ENCODE measurements around the gene ACTN4.

DNA sequence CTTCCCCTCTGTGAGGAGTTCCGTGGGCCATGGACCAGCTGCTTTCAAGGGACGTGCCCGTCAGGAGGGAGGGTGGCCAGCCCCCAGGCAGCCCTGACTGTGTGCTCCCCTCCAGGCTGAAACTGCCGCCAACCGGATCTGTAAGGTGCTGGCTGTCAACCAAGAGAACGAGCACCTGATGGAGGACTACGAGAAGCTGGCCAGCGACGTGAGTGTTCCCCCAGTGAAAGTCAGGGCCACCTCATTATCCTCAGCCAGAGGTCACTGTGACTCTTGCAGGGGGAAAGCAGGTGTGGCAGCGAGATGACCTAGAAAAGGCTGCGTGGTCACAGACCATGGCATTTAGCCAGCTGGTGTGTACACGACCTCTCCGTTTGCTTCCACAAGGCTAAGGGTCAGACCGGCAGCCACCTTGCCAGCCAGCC lies 66.9 kb downstream of the ACTN4 start:
- TF ChIP-seq, protein P1, sequence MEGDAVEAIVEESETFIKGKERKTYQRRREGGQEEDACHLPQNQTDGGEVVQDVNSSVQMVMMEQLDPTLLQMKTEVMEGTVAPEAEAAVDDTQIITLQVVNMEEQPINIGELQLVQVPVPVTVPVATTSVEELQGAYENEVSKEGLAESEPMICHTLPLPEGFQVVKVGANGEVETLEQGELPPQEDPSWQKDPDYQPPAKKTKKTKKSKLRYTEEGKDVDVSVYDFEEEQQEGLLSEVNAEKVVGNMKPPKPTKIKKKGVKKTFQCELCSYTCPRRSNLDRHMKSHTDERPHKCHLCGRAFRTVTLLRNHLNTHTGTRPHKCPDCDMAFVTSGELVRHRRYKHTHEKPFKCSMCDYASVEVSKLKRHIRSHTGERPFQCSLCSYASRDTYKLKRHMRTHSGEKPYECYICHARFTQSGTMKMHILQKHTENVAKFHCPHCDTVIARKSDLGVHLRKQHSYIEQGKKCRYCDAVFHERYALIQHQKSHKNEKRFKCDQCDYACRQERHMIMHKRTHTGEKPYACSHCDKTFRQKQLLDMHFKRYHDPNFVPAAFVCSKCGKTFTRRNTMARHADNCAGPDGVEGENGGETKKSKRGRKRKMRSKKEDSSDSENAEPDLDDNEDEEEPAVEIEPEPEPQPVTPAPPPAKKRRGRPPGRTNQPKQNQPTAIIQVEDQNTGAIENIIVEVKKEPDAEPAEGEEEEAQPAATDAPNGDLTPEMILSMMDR (conservative IDR thresholded peaks at IDR 0.05), result no peak
- no peak for TF ChIP-seq EZH2 (IDR thresholded peaks at IDR 0.05; ENCODE audit: low read depth)

Data from PC-9 (cell line).